Endodermal cell (in vitro differentiated cells): ENCODE data around the gene PGC. TPM values are rescaled to one million over a fixed set of nuclear protein-coding genes. Genes with fewer than 3 reads are reported as not detected.

Experiments used
- DNase-seq: peaks from one replicate; pipeline ENCODE4 v3.0.0-alpha.2; 2017
- H3K27ac ChIP-seq: 2 replicates; pipeline ENCODE4 v1.5.1; 2013; ENCODE audit warnings: mild to moderate bottlenecking, low read depth, low read length, moderate library complexity
- H3K27me3 ChIP-seq: 2 replicates; pipeline ENCODE4 v1.6.1; 2013; ENCODE audit warnings: mild to moderate bottlenecking, low read length, moderate library complexity; ENCODE audit not compliant: insufficient read depth, control insufficient read depth, poor library complexity, severe bottlenecking
- H3K36me3 ChIP-seq: 2 replicates; pipeline ENCODE4 v1.7.0; 2013; ENCODE audit warnings: mild to moderate bottlenecking, low read length, moderate library complexity; ENCODE audit not compliant: control insufficient read depth, insufficient read depth
- H3K4me1 ChIP-seq: one replicate; pipeline ENCODE4 v1.7.0; 2013; ENCODE audit warnings: low read length; ENCODE audit not compliant: control insufficient read depth, insufficient read depth
- H3K4me3 ChIP-seq: 2 replicates; pipeline ENCODE4 v1.5.1; 2013; ENCODE audit warnings: mild to moderate bottlenecking, low read length, moderate library complexity
- H3K9ac ChIP-seq: 2 replicates; pipeline ENCODE4 v1.6.1; 2013; ENCODE audit warnings: mild to moderate bottlenecking, low read length, moderate library complexity; ENCODE audit not compliant: poor library complexity, severe bottlenecking; ENCODE audit errors: extremely low read depth
- H3K9me3 ChIP-seq: 2 replicates; pipeline ENCODE4 v1.6.1; 2013; ENCODE audit warnings: mild to moderate bottlenecking, low read length, moderate library complexity; ENCODE audit not compliant: control insufficient read depth
- H3K27ac Mint-ChIP-seq: 2 replicates; pipeline ENCODE4 v1.8.0; 2020; ENCODE audit warnings: mixed read lengths
- H3K27me3 Mint-ChIP-seq: 2 replicates; pipeline ENCODE4 v1.8.0; 2021; ENCODE audit warnings: mild to moderate bottlenecking, mixed read lengths; ENCODE audit not compliant: insufficient read depth
- H3K36me3 Mint-ChIP-seq: 2 replicates; pipeline ENCODE4 v1.8.0; 2020; ENCODE audit warnings: low read depth, mixed read lengths
- H3K4me1 Mint-ChIP-seq: 2 replicates; pipeline ENCODE4 v1.8.0; 2020; ENCODE audit warnings: mixed read lengths
- H3K4me3 Mint-ChIP-seq: 2 replicates; pipeline ENCODE4 v1.8.0; 2020; ENCODE audit warnings: mild to moderate bottlenecking, moderate library complexity, mixed read lengths
- H3K9me3 Mint-ChIP-seq: 2 replicates; pipeline ENCODE4 v1.8.0; 2020; ENCODE audit warnings: mild to moderate bottlenecking, mixed read lengths
- WGBS, 2 experiments: methylation state at CpG; one replicate each; pipeline versions ENCODE4 v1.1.5 to v1.1.7; 2013; ENCODE audit warnings: missing lambda C conversion rate in 2 of 2, mixed read lengths in 1 of 2; ENCODE audit not compliant: insufficient coverage in 1 of 2, insufficient read length in 1 of 2; 5-methylcytosine and 5-hydroxymethylcytosine counted together
- total RNA-seq, 2 donors: library from RNA; stranded (reverse); fragmentation: NEBNext Ultra II Directional in 1 of 2; extraction: Animal tissue kit (Norgen Biotek cat#: 25700) in 1 of 2; gene quantifications; 2 replicates in 1 of 2; 3 replicates in 1 of 2; pipeline ENCODE4 v1.2.1, GENCODE V29; 2021
- TF ChIP-seq, protein P1 (sequence below): fragments of 200-600 bp; sonication (generic); conservative IDR thresholded peaks from 2 replicates; pipeline ENCODE4 v1.5.0; 2021; ENCODE audit warnings: antibody characterized with exemption, mild to moderate bottlenecking

PGC gene
- total RNA-seq, 2 donors from 2014 or later: not detected

DNA sequence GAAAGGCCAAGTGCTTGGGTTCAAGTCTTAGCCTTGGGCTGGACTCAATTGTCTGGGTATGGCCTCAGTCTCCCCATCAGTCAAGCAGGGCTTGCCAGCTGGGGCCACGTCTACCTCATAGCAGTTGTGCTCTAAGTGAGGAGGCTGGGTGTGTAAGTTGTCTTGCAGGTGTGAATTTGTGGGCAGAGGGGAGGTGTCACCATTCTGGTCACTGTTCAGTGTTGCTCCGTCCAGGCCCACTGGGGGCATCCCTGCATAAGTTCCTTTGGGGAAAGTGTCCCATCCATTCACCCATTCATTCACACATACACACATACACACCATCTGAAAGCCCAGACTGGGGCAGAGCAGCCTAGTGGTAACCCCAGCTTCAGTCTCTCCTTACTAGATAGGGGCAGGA, 48.1 kb downstream of the PGC start:
- Mint-ChIP-seq H3K9me3 (no peaks in the 10 kb centered on the region), H3K36me3 (no peaks in the 10 kb centered on the region), H3K4me1 (peaks cover 11% of the 10 kb centered on the region), H3K27ac (no peak overlapping the region), H3K4me3 (no peak overlapping the region), H3K27me3 (peaks cover 2% of the 10 kb centered on the region)
- no peaks in the 10 kb centered on the region for H3K36me3 ChIP-seq
- TF ChIP-seq, protein P1, sequence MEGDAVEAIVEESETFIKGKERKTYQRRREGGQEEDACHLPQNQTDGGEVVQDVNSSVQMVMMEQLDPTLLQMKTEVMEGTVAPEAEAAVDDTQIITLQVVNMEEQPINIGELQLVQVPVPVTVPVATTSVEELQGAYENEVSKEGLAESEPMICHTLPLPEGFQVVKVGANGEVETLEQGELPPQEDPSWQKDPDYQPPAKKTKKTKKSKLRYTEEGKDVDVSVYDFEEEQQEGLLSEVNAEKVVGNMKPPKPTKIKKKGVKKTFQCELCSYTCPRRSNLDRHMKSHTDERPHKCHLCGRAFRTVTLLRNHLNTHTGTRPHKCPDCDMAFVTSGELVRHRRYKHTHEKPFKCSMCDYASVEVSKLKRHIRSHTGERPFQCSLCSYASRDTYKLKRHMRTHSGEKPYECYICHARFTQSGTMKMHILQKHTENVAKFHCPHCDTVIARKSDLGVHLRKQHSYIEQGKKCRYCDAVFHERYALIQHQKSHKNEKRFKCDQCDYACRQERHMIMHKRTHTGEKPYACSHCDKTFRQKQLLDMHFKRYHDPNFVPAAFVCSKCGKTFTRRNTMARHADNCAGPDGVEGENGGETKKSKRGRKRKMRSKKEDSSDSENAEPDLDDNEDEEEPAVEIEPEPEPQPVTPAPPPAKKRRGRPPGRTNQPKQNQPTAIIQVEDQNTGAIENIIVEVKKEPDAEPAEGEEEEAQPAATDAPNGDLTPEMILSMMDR: no peak
- no peak overlapping the region for H3K9ac ChIP-seq
- no peak overlapping the region for H3K27ac ChIP-seq
- 80 to 94% methylated on average over 1 to 2 of the region's 2 CpGs for WGBS, 2 experiments
- H3K4me1 ChIP-seq: no peaks in the 10 kb centered on the region
- H3K9me3 ChIP-seq: no peaks in the 10 kb centered on the region
- H3K4me3 ChIP-seq: no peak overlapping the region
- DNase-seq: no peak
- no peaks in the 10 kb centered on the region for H3K27me3 ChIP-seq

DNA sequence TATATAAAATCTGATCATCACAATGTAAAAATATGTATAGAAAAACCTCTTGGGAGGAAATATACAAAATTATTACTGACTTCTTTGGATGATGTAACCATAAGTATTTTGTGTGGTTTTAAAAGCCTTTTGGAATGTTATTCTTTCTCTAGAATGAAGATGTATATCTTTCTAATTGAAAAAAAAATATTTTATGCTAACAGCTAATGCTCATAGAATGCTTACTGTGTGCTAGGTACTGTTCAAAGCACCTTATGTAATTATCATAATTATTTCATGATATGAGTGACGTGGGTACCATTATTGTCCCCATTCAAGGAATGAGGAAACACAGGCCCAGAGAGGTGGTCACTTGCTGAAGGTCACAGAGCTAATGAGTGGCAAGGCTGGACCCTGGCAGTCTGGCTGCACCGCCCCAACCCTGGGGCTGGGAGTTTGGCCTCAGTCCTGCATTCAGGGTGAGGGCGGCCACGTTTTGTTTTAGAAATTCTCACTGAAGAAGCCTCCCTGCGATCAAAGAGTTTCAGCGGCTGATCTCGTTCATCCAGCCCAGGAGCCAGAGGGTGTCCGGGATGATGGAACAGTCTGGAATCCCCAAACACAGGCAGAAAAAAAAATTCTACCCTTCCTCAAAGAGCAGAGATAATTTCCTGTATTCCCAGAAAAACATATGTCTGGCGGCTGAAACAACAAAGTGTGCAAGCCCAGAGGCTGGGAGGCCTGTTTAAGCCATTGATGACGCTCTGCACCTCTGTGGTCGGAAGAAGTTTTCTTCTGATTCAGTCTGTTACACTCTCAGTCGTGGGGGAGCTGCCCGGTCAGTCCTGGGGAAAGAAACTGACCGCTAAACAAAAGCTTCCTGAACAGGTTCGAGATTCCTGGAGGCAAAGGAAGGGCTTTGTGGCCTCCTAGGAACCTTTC, 49.1 kb downstream of the PGC start:
- no peak overlapping the region for H3K27ac Mint-ChIP-seq

DNA sequence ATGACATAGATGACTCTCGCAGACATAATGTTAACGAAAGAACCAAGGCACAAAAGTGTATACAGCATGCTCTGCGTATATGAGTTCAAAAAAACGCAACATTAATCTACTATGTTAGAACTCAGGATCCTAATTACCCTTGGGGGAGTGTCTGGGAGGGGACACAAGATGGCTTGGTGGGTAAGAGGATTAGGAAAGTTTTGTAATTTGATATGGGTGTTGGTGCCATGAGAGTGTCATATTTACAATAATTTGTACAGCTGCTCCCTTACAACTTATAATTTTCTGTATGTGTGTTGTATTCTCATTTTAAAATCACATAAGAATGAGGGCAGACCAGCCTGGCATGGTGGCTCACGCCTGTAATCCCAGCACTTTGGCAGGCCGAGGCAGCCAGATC, 50.4 kb downstream of the PGC start:
- no peak overlapping the region for H3K27ac Mint-ChIP-seq
- Histone ChIP-seq H3K4me3 (no peak overlapping the region), H3K4me1 (no peaks in the 10 kb centered on the region), H3K9ac (no peak overlapping the region), H3K27ac (no peak overlapping the region), H3K36me3 (no peaks in the 10 kb centered on the region), H3K27me3 (no peaks in the 10 kb centered on the region), H3K9me3 (no peaks in the 10 kb centered on the region)
- H3K4me3 Mint-ChIP-seq: no peak overlapping the region
- no peaks in the 10 kb centered on the region for H3K9me3 Mint-ChIP-seq
- H3K27me3 Mint-ChIP-seq: peaks cover 4% of the 10 kb centered on the region
- H3K4me1 Mint-ChIP-seq: peaks cover 11% of the 10 kb centered on the region
- WGBS, 2 experiments: 86 to 92% methylated on average over 4 to 6 of the region's 6 CpGs
- H3K36me3 Mint-ChIP-seq: no peaks in the 10 kb centered on the region
- TF ChIP-seq, protein P1: no peak
- no peak for DNase-seq

More for the DNA sequence above, 49.1 kb downstream of the PGC start:
- peaks cover 4% of the 10 kb centered on the region for H3K27me3 Mint-ChIP-seq
- no peak for DNase-seq
- H3K36me3 Mint-ChIP-seq: no peaks in the 10 kb centered on the region
- TF ChIP-seq, protein P1: no peak
- H3K27me3 ChIP-seq: no peaks in the 10 kb centered on the region
- H3K9ac ChIP-seq: no peak overlapping the region
- no peak overlapping the region for H3K4me3 Mint-ChIP-seq
- H3K4me3 ChIP-seq: no peak overlapping the region
- no peaks in the 10 kb centered on the region for H3K36me3 ChIP-seq
- H3K4me1 Mint-ChIP-seq: peaks cover 11% of the 10 kb centered on the region
- H3K9me3 Mint-ChIP-seq: no peaks in the 10 kb centered on the region
- no peak overlapping the region for H3K27ac ChIP-seq
- H3K4me1 ChIP-seq: no peaks in the 10 kb centered on the region
- H3K9me3 ChIP-seq: no peaks in the 10 kb centered on the region
- WGBS, 2 experiments: 83 to 86% methylated on average over 14 to 15 of the region's 15 CpGs
